ENCODE results near the gene CYP8B1. TPM values are rescaled to one million over a fixed set of nuclear protein-coding genes. Genes with fewer than 3 reads are reported as not detected.

The CYP8B1 gene
- total RNA-seq, 2 donors from 2014 or later: 0.20 TPM; not detected in 1

DNA sequence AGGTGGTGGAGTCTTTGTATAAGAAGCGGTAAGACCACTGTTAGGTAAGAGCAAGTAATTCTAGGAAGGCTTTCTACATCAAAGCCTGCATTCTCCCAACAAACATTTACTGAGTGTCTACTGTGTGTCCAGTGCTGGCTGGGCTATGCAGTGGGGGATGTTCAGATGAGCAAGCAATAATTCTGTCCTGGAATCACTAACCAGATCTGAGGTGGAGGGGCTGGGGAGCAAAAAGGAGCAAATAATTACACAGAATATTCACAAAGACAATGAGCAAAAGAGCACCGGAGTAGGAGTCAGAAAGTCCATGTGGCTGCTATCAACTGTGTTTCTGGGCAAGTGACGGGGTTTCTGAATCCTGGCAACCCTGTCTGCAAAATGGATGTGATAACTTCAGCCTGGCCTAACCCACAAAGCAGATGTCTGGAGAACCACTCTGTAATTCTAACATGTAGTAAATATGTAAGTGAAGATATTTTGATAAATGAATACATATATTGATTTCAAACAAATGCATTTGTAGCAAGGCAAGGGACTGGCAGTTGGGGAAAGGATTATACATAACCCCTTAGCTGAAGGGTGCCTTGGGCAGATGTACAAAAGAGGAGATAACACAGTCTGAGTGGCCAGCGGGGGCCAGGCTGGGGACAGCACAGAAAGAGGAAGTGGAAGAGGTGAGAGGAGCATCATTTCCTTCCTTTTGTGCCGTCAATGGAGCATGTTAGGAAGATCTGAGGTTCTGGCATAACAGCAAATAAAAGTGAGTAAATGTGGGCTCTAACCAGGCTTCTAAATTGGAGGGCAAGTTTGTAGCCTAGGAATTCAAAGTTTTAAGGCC lies 28.8 kb downstream of the CYP8B1 start:
- no peak overlapping the region for H3K27ac ChIP-seq
- no peaks in the 10 kb centered on the region for H3K27me3 ChIP-seq
- TF ChIP-seq, protein P1, sequence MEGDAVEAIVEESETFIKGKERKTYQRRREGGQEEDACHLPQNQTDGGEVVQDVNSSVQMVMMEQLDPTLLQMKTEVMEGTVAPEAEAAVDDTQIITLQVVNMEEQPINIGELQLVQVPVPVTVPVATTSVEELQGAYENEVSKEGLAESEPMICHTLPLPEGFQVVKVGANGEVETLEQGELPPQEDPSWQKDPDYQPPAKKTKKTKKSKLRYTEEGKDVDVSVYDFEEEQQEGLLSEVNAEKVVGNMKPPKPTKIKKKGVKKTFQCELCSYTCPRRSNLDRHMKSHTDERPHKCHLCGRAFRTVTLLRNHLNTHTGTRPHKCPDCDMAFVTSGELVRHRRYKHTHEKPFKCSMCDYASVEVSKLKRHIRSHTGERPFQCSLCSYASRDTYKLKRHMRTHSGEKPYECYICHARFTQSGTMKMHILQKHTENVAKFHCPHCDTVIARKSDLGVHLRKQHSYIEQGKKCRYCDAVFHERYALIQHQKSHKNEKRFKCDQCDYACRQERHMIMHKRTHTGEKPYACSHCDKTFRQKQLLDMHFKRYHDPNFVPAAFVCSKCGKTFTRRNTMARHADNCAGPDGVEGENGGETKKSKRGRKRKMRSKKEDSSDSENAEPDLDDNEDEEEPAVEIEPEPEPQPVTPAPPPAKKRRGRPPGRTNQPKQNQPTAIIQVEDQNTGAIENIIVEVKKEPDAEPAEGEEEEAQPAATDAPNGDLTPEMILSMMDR (IDR thresholded peaks at IDR 0.05): no peak
- no peaks in the 10 kb centered on the region for H3K36me3 ChIP-seq
- intact Hi-C loops (cut with DNase I): no loop called here
- H3K9me3 ChIP-seq: no peaks in the 10 kb centered on the region
- H3K4me1 ChIP-seq: no peaks in the 10 kb centered on the region
- no peak overlapping the region for H3K9ac ChIP-seq (ENCODE audit: low read depth in 2 of 2, low read length in 2 of 2)
- H3K4me3 ChIP-seq: no peak overlapping the region
- DNase-seq: no peak

DNA sequence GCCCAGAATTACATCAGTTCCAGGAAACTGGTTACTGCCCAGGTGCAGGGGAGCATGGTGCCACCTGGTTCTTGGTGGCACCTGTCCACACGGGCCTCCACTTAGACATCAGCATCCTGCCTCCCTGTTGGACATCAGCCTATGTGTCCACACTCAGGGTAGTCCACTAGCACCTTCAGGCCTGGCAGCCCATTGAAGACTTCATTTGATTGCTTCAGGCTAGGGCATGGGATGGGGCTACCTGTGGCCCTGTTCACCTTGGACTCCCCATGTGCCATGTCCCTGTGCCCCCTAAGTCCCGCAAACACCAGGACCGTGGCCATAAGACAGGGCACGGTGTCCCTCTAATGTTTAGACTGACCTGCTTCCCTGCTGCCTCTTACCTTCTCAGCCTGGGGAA lies 30.9 kb downstream of the CYP8B1 start:
- Histone ChIP-seq H3K27ac (no peak overlapping the region), H3K27me3 (no peaks in the 10 kb centered on the region), H3K4me3 (no peak overlapping the region), H3K9ac (ENCODE audit: low read depth in 2 of 2, low read length in 2 of 2) (no peak overlapping the region), H3K4me1 (no peaks in the 10 kb centered on the region), H3K9me3 (no peaks in the 10 kb centered on the region), H3K36me3 (no peaks in the 10 kb centered on the region)
- TF ChIP-seq, protein P1 (IDR thresholded peaks at IDR 0.05): no peak
- intact Hi-C loops (cut with DNase I): no loop called here
- no peak for DNase-seq

GRCh38 chr3:42844412-42844713 lies 31.3 kb downstream of the CYP8B1 start:
- H3K9ac ChIP-seq (ENCODE audit: low read depth in 2 of 2, low read length in 2 of 2): no peak overlapping the region
- H3K36me3 ChIP-seq: no peaks in the 10 kb centered on the region
- H3K27ac ChIP-seq: no peak overlapping the region
- no peaks in the 10 kb centered on the region for H3K9me3 ChIP-seq
- DNase-seq: no peak
- H3K27me3 ChIP-seq: no peaks in the 10 kb centered on the region
- no peaks in the 10 kb centered on the region for H3K4me1 ChIP-seq
- TF ChIP-seq, protein P1 (IDR thresholded peaks at IDR 0.05): no peak
- no peak overlapping the region for H3K4me3 ChIP-seq
- intact Hi-C loops (cut with DNase I): no loop called here

DNA sequence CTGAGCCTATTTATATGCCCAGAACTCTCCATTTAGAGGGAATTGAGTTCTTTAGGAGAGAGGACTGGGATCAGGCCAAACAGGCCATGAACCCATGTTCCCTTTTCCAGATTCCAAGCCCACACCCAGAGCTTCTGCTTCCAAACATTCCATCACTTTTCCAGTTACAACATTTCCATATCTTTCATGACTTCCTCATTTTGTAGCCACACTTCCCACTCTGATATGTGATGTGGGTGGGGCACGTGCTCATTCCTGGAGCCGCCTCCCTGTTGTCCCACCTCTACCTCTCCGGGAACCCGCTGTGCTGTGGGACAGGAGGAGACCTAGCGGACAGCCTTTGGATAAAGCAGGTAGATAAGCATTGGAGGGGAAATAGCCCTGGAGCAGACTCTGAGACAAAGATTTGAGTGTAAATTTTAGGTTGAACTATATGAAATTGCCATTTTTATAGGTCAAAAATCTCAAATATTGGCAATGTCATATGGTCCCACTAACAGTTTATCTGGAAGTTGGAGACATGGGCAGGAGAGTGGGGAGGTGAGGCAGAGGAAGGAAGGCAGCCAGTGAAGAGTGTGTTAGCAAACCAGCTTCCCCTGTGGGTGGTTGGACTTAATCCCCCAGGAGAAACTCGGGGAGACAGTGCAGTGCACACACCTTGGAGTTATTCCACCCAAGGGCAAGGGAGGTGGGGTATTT lies 31.8 kb downstream of the CYP8B1 start:
- TF ChIP-seq, protein P1 (IDR thresholded peaks at IDR 0.05): no peak
- Histone ChIP-seq H3K27ac (no peak overlapping the region), H3K9ac (ENCODE audit: low read depth in 2 of 2, low read length in 2 of 2) (no peak overlapping the region), H3K9me3 (no peaks in the 10 kb centered on the region), H3K27me3 (no peaks in the 10 kb centered on the region), H3K4me3 (no peak overlapping the region), H3K4me1 (no peaks in the 10 kb centered on the region), H3K36me3 (no peaks in the 10 kb centered on the region)
- intact Hi-C loops (cut with DNase I): no loop called here
- DNase-seq: no peak

DNA sequence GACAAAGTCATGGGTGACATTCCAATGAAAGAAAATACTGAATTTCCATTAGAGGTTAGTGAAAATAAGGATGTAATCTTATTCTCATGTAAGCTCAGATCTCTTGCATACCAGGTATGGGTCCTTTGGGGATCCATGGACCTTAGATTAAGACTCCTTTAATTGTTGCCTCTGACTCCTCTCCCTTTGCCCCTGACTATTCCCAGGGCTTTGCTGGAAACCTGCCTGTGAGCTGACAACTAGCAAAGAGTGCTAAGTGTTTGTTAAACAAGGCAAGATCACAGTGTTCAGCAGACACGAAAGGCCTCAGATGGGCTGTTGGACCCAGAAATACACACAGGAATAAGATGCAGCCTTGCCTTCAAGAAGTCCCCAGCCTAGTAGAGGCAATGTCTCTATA lies 34.3 kb downstream of the CYP8B1 start:
- TF ChIP-seq, protein P1 (IDR thresholded peaks at IDR 0.05): no peak
- intact Hi-C loops (cut with DNase I): no loop called here
- Histone ChIP-seq H3K4me1 (no peaks in the 10 kb centered on the region), H3K4me3 (no peak overlapping the region), H3K9me3 (no peaks in the 10 kb centered on the region), H3K36me3 (no peaks in the 10 kb centered on the region), H3K27ac (no peak overlapping the region), H3K27me3 (no peaks in the 10 kb centered on the region), H3K9ac (ENCODE audit: low read depth in 2 of 2, low read length in 2 of 2) (no peak overlapping the region)
- no peak for DNase-seq
